ENCODE results near the gene HDAC4. TPM values are rescaled to one million over a fixed set of nuclear protein-coding genes. Genes with fewer than 3 reads are reported as not detected.

Gene HDAC4
- total RNA-seq, 1 experiment from 2014 or later, result 47.6 TPM

GRCh38 chr2:239096676-239097427 is 304.0 kb downstream of the HDAC4 start:
- no peaks in the 10 kb centered on the region for H3K27me3 ChIP-seq (ENCODE audit: insufficient read depth, low read length)
- H3K4me2 ChIP-seq (ENCODE audit: low read length), result no peak overlapping the region
- ChIA-PET POLR2A (no interaction called here), RAD21 (ENCODE audit: low non-redundant PET in 1 of 2, low total read pairs in 2 of 2, uncharacterized antibody in 2 of 2, unreplicated experiment in 2 of 2) (no interaction called here), CTCF (no interaction called here)
- H3K27ac ChIP-seq (ENCODE audit: low read depth, low read length), result no peak overlapping the region
- H3K79me2 ChIP-seq (ENCODE audit: insufficient read depth, low read length), result no peaks in the 10 kb centered on the region
- H3K9me2 ChIP-seq (ENCODE audit: insufficient read depth), result no peaks in the 10 kb centered on the region
- H3K9ac ChIP-seq (ENCODE audit: low read length), result no peak overlapping the region
- BruUV-seq (replicated peaks), result no TSS peak
- no peaks in the 10 kb centered on the region for H3K36me3 ChIP-seq (ENCODE audit: control insufficient read depth in 1 of 2, insufficient read depth in 2 of 2, low read length in 2 of 2)
- H2AFZ ChIP-seq (ENCODE audit: low read depth, low read length, poor library complexity, severe bottlenecking), result no peak overlapping the region
- no peaks in the 10 kb centered on the region for H3K9me3 ChIP-seq (ENCODE audit: control insufficient read depth in 1 of 2, insufficient read depth in 1 of 2, low read depth in 1 of 2, low read length in 2 of 2)
- H3K4me3 ChIP-seq (replicated peaks in 1 of 2; ENCODE audit: low read depth in 1 of 2, low read length in 2 of 2), result no peak overlapping the region
- DNase-seq (ENCODE audit: low read depth, low spot score) (no peak), ATAC-seq (no peak)
- H4K20me1 ChIP-seq (ENCODE audit: insufficient read depth), result no peaks in the 10 kb centered on the region
- intact Hi-C loops (cut with micrococcal nuclease), result no loop called here
- no peak for TF ChIP-seq SRF (IDR thresholded peaks at IDR 0.05; ENCODE audit: low read depth)
- TF ChIP-seq ZFX (IDR thresholded peaks at IDR 0.05), result no peak
- no peak for TF ChIP-seq SIN3A (IDR thresholded peaks at IDR 0.05; ENCODE audit: low read depth)
- no peak for TF ChIP-seq ELF1 (IDR thresholded peaks at IDR 0.05; ENCODE audit: borderline replicate concordance, low read depth)
- TF ChIP-seq MAX (IDR thresholded peaks at IDR 0.05), result no peak
- TF ChIP-seq ZNF274 (IDR thresholded peaks at IDR 0.05; ENCODE audit: low read depth, low read length), result no peak
- no peak for TF ChIP-seq POLR2A (IDR thresholded peaks at IDR 0.05; ENCODE audit: borderline replicate concordance, extremely low read depth, insufficient read depth, insufficient read length)
- no peak for TF ChIP-seq EGR1 (IDR thresholded peaks at IDR 0.05; ENCODE audit: low read depth)
- TF ChIP-seq CTCF (IDR thresholded peaks at IDR 0.05 in 2 of 3, conservative IDR thresholded peaks at IDR 0.05 in 1 of 3; ENCODE audit: borderline replicate concordance in 1 of 3, insufficient read depth in 1 of 3, low read depth in 2 of 3, low read length in 2 of 3), result no peak
- no peaks in the 10 kb centered on the region for H3K4me1 ChIP-seq (ENCODE audit: control insufficient read depth in 1 of 2, insufficient read depth in 2 of 2, low read length in 2 of 2)
